Prostate gland (tissue), 2 donors: ENCODE measurements around the gene PYROXD2.

Source experiments
- CTCF ChIP-seq, 4 experiments: fragments of 200-600 bp in 2 of 4; fragments of 450-650 bp in 2 of 4; sonication (generic) in 2 of 4; IDR thresholded peaks; 1 replicate in 3 of 4; 2 replicates in 1 of 4; pipeline ENCODE4 v1.5.1; 2016 to 2019; ENCODE audit warnings: antibody characterized with exemption in 4 of 4, mild to moderate bottlenecking in 2 of 4, moderate library complexity in 2 of 4
- POLR2AphosphoS5 ChIP-seq: sonication (generic); formaldehyde crosslinking; IDR thresholded peaks from one replicate; pipeline ENCODE4 v1.6.1; 2017; ENCODE audit warnings: antibody characterized with exemption

GRCh38 chr10:98463976-98464754 lies 49.2 kb upstream of the PYROXD2 start:
- TF ChIP-seq CTCF (IDR thresholded peaks at IDR 0.05) (no peak), POLR2AphosphoS5 (no peak)
